Psoas muscle (tissue), 8 donors: Measurements from ENCODE around the gene HGF. TPM values are rescaled to one million over a fixed set of nuclear protein-coding genes. Genes with fewer than 3 reads are reported as not detected.
A peak's percentile ranks its signal among the peaks of the same experiment; 100 is the strongest.

Experiments used
- ATAC-seq, 4 donors: fragments of 200-7000 bp; cut with Tn5 transposase; one replicate each; pipeline ENCODE4 v1.9.1; 2020; ENCODE audit warnings: moderate library complexity in 3 of 4, mild to moderate bottlenecking in 2 of 4
- DNase-seq, 2 donors: peaks; one replicate each; pipeline ENCODE4 v3.0.0-alpha.2; 2020
- H3K27ac ChIP-seq: fragments of 200-600 bp; one replicate; pipeline ENCODE4 v1.8.0; 2022
- H3K27me3 ChIP-seq, 3 donors: fragments of 200-600 bp in 1 of 3; one replicate each; pipeline versions ENCODE4 v1.6.1 to v1.8.0; 2013 to 2022; ENCODE audit warnings: low read length in 2 of 3, mild to moderate bottlenecking in 2 of 3, moderate library complexity in 1 of 3; ENCODE audit not compliant: insufficient read depth in 3 of 3
- H3K36me3 ChIP-seq, 2 donors: fragments of 200-600 bp in 1 of 2; one replicate each; pipeline versions ENCODE4 v1.6.1 to v1.8.0; 2013 to 2022; ENCODE audit warnings: low read depth in 1 of 2, mild to moderate bottlenecking in 1 of 2, moderate library complexity in 1 of 2; ENCODE audit not compliant: insufficient read depth in 1 of 2
- H3K4me1 ChIP-seq: fragments of 200-600 bp; one replicate; pipeline ENCODE4 v1.8.0; 2022
- H3K4me3 ChIP-seq: fragments of 200-600 bp; one replicate; pipeline ENCODE4 v1.8.0; 2022; ENCODE audit warnings: mild to moderate bottlenecking
- H3K9me3 ChIP-seq: fragments of 200-600 bp; one replicate; pipeline ENCODE4 v1.8.0; 2022
- CTCF ChIP-seq: fragments of 200-600 bp; IDR thresholded peaks from one replicate; pipeline ENCODE4 v1.8.0; 2022; ENCODE audit warnings: antibody characterized with exemption
- WGBS, 3 donors: extraction: QIAGEN DNeasy Blood & Tissue Kit; methylation state at CpG; one replicate each; pipeline versions ENCODE4 v1.1.6 to v1.1.7; 2013; 5-methylcytosine and 5-hydroxymethylcytosine counted together
- intact Hi-C, 2 donors: fragments of 100-400 bp; cut with DNase I; formaldehyde crosslinking; loops; one replicate each; pipeline versions ENCODE4 v1.11.0 to v1.14.2; 2022
- polyA plus RNA-seq, 3 donors: library from polyadenylated mRNA; stranded (reverse); fragments of 200-250 nt; gene quantifications; one replicate each; pipeline ENCODE4 v1.2.3, GENCODE V29; 2013
- total RNA-seq, 4 donors: library from RNA; stranded (reverse); fragmentation: NEBNext Ultra II Directional in 2 of 4; extraction: Animal tissue kit (Norgen Biotek cat#: 25700) in 2 of 4; gene quantifications; one replicate each; pipeline versions ENCODE4 v1.2.1 to v1.2.4, GENCODE V29; 2021 to 2023
- donor health status: healthy with polysubstance abuse.
- donor health status: DM: no; HTN: no; CAD: no; lungs with moderate emphysema.
- donor health status: Bipolar disorder and iron deficiency.
- donor health status: healthy.
- donor health status: DM: yes; HTN: yes; CAD: no.
- donor health status: DM: no; HTN: no; CAD: no.
- donor health status: DM: no; HTN: no; CAD: no.
- donor health status: DM: yes; HTN: yes; CAD: no.

HGF gene
- total and polyA plus RNA-seq, 7 donors: 0.25 to 3.7 (median 0.78) TPM

DNA sequence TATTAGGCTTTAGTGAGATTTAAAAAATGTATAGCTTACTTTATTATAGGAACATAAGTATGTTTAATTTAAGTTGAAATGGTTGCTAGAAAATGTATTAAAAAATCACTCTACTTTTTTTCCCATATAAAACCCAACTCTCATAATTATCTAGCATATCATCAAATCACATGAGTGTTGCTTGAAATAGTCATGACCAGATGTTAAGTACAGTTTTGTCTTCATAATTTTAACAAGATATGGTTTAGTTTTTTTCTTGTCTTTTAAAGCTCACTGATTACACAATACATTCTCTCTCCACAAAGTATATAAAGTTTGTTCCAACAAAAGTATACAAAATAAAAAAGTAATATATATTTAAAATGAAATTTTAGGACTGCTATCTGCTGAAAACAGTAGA is 82.8 kb downstream of the HGF start:
- Histone ChIP-seq H3K4me1 (no peaks in the 10 kb centered on the region), H3K36me3 (no peaks in the 10 kb centered on the region), H3K9me3 (no peaks in the 10 kb centered on the region), H3K27me3 (peaks cover 0 to 3% (median 0%) of the 10 kb centered on the region in 3 donors), H3K4me3 (no peak overlapping the region), H3K27ac (no peak overlapping the region)
- no peak for TF ChIP-seq CTCF
- intact Hi-C loops: no loop called here
- DNase-seq: no peak
- ATAC-seq: no peak

DNA sequence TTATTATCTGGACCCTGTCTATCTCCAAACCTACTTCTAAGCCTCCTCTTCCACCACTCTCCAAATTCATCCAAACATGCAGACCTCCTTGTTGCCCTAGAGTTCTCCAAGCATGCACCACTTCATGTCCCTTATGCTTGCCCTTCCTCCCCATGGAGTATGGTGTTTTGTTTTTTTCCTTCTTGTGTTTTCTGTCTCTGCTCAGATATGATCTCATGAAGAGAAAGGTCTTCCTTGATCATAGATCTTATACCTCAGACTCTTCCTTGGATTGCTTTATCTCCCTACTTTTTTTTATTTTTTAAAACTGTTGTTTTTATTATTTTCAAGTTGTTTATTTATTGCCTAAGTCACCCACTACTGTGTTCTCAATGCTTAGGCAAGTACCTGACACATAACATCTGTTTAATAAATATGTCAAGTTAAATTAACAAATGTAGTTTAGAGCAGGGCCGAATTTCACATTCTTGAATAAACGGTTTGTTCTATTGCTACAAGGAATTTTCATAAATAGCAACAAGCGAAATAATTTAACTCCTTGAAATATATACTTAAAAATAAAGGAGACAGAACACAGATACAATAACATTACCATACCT is 84.5 kb downstream of the HGF start:
- no peak for ATAC-seq
- Histone ChIP-seq H3K4me3 (no peak overlapping the region), H3K4me1 (no peaks in the 10 kb centered on the region), H3K27ac (no peak overlapping the region), H3K27me3 (peaks cover 0 to 3% (median 0%) of the 10 kb centered on the region in 3 donors), H3K36me3 (no peaks in the 10 kb centered on the region), H3K9me3 (no peaks in the 10 kb centered on the region)
- WGBS, 3 donors: 61 to 64% (median 61%) methylated on average over 3 of the region's 3 CpGs
- TF ChIP-seq CTCF: no peak
- DNase-seq: no peak
- intact Hi-C loops: no loop called here

GRCh38 chr7:81684514-81685269 is 85.2 kb downstream of the HGF start:
- 8 to 10% (median 8%) methylated on average over 2 of the region's 2 CpGs for WGBS, 3 donors
- Histone ChIP-seq H3K36me3 (no peaks in the 10 kb centered on the region), H3K9me3 (no peaks in the 10 kb centered on the region), H3K27ac (no peak overlapping the region), H3K27me3 (peaks cover 0 to 3% (median 0%) of the 10 kb centered on the region in 3 donors), H3K4me3 (no peak overlapping the region), H3K4me1 (no peaks in the 10 kb centered on the region)
- no peak for TF ChIP-seq CTCF
- ATAC-seq (peak; percentile 75 to 94 (median 87)), DNase-seq (peak; percentile 88 to 91)
- intact Hi-C loops: no loop called here

- Histone ChIP-seq H3K4me3 (no peak overlapping the region), H3K27me3 (peaks cover 0 to 3% (median 0%) of the 10 kb centered on the region in 3 donors), H3K27ac (no peak overlapping the region), H3K4me1 (no peaks in the 10 kb centered on the region), H3K36me3 (no peaks in the 10 kb centered on the region), H3K9me3 (no peaks in the 10 kb centered on the region)
- ATAC-seq (no peak), DNase-seq (no peak)
- intact Hi-C loops: no loop called here
- 85 to 87% (median 85%) methylated on average over 5 of the region's 5 CpGs for WGBS, 3 donors
- no peak for TF ChIP-seq CTCF
Observed at GRCh38 chr7:81684033-81684432, 85.8 kb downstream of the HGF start.
